ENCODE data around the gene SLC26A11. TPM values are rescaled to one million over a fixed set of nuclear protein-coding genes. Genes with fewer than 3 reads are reported as not detected.
"Not testable (repeated sequence)": the region's sequence is repeated elsewhere in the genome, so short reads cannot be mapped to it uniquely, and the experiment has no call there.

The SLC26A11 gene
- total RNA-seq, 1 donor = 12.7 TPM

GRCh38 chr17:80242505-80242904 lies 22.3 kb downstream of the SLC26A11 start:
- no peak for TF ChIP-seq CTCF (IDR thresholded peaks at IDR 0.05; ENCODE audit: extremely low read depth, low read depth, low read length)
- Histone ChIP-seq H3K4me1 (ENCODE audit: insufficient read depth, low read length) (no peaks in the 10 kb centered on the region), H3K4me3 (ENCODE audit: insufficient read depth, low read length) (no peak overlapping the region), H3K9me3 (ENCODE audit: low read depth, low read length) (no peaks in the 10 kb centered on the region), H3K79me2 (ENCODE audit: insufficient read depth, low read length) (no peaks in the 10 kb centered on the region), H3K27me3 (ENCODE audit: insufficient read depth, low read length) (no peaks in the 10 kb centered on the region), H4K20me1 (ENCODE audit: insufficient read depth, low read length) (no peaks in the 10 kb centered on the region), H2AFZ (ENCODE audit: low read length) (no peak overlapping the region), H3K4me2 (ENCODE audit: insufficient read depth, low read length) (no peak overlapping the region), H3K27ac (ENCODE audit: low read depth, low read length) (no peak overlapping the region), H3K36me3 (ENCODE audit: insufficient read depth, low read length) (no peaks in the 10 kb centered on the region)
- no peak for DNase-seq (ENCODE audit: insufficient read length, low spot score, missing footprints)

- Histone ChIP-seq H2AFZ (ENCODE audit: low read length) (no peak overlapping the region), H3K4me3 (ENCODE audit: insufficient read depth, low read length) (no peak overlapping the region), H3K79me2 (ENCODE audit: insufficient read depth, low read length) (no peaks in the 10 kb centered on the region), H3K27ac (ENCODE audit: low read depth, low read length) (no peak overlapping the region), H3K27me3 (ENCODE audit: insufficient read depth, low read length) (no peaks in the 10 kb centered on the region), H3K4me2 (ENCODE audit: insufficient read depth, low read length) (no peak overlapping the region), H4K20me1 (ENCODE audit: insufficient read depth, low read length) (no peaks in the 10 kb centered on the region), H3K4me1 (ENCODE audit: insufficient read depth, low read length) (no peaks in the 10 kb centered on the region), H3K9me3 (ENCODE audit: low read depth, low read length) (no peaks in the 10 kb centered on the region), H3K36me3 (ENCODE audit: insufficient read depth, low read length) (no peaks in the 10 kb centered on the region)
- DNase-seq (ENCODE audit: insufficient read length, low spot score, missing footprints) = peak; percentile 45
- no peak for TF ChIP-seq CTCF (IDR thresholded peaks at IDR 0.05; ENCODE audit: extremely low read depth, low read depth, low read length)
These were observed 23.6 kb downstream of the SLC26A11 start for GRCh38 chr17:80243526-80244433.

DNA sequence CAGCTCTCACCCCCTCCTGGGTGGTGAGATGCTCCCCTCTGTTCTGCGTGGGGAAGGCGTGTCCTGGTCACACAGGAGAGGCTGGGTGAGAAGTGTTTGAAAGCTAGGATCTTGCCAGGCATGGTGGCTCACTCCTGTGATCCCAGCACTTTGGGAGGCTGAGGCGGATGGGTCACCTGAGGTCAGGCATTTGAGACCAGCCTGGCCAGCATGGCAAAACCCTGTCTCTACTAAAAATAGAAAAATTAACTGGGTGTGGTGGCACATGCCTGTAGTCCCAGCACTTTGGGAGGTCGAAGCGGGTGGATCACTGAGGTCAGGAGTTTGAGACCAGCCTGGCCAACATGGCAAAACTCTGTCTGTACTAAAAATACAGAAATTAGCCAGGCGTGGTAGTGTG lies 24.2 kb downstream of the SLC26A11 start:
- DNase-seq (ENCODE audit: insufficient read length, low spot score, missing footprints); H3K27me3 ChIP-seq (ENCODE audit: insufficient read depth, low read length): not testable (repeated sequence)

GRCh38 chr17:80244871-80245509 lies 24.8 kb downstream of the SLC26A11 start:
- Histone ChIP-seq H4K20me1 (ENCODE audit: insufficient read depth, low read length) (no peaks in the 10 kb centered on the region), H3K79me2 (ENCODE audit: insufficient read depth, low read length) (no peaks in the 10 kb centered on the region), H3K4me2 (ENCODE audit: insufficient read depth, low read length) (no peak overlapping the region), H3K36me3 (ENCODE audit: insufficient read depth, low read length) (no peaks in the 10 kb centered on the region), H3K9me3 (ENCODE audit: low read depth, low read length) (no peaks in the 10 kb centered on the region), H3K4me3 (ENCODE audit: insufficient read depth, low read length) (no peak overlapping the region), H3K27me3 (ENCODE audit: insufficient read depth, low read length) (no peaks in the 10 kb centered on the region), H2AFZ (ENCODE audit: low read length) (no peak overlapping the region), H3K4me1 (ENCODE audit: insufficient read depth, low read length) (no peaks in the 10 kb centered on the region), H3K27ac (ENCODE audit: low read depth, low read length) (no peak overlapping the region)
- DNase-seq (ENCODE audit: insufficient read length, low spot score, missing footprints) = no peak
- TF ChIP-seq CTCF (IDR thresholded peaks at IDR 0.05; ENCODE audit: extremely low read depth, low read depth, low read length) = no peak

More for the DNA sequence above, 24.2 kb downstream of the SLC26A11 start:
- H3K27ac ChIP-seq (ENCODE audit: low read depth, low read length); H3K9me3 ChIP-seq (ENCODE audit: low read depth, low read length); H4K20me1 ChIP-seq (ENCODE audit: insufficient read depth, low read length); H3K4me1 ChIP-seq (ENCODE audit: insufficient read depth, low read length); H3K4me3 ChIP-seq (ENCODE audit: insufficient read depth, low read length); H3K4me2 ChIP-seq (ENCODE audit: insufficient read depth, low read length); H3K79me2 ChIP-seq (ENCODE audit: insufficient read depth, low read length); H2AFZ ChIP-seq (ENCODE audit: low read length); H3K36me3 ChIP-seq (ENCODE audit: insufficient read depth, low read length): not testable (repeated sequence)
